K562 (cell line): ENCODE measurements around the gene EPB41L4A.

Experiments used
- BRCA1 ChIP-seq, 2 experiments: fragments of 450-650 bp in 1 of 2; sonication (generic) in 1 of 2; formaldehyde crosslinking in 1 of 2; IDR thresholded peaks; 2 replicates each; pipeline versions ENCODE4 v1.5.0 to v1.6.1; 2017 to 2020; ENCODE audit warnings: mild to moderate bottlenecking in 1 of 2, missing genetic modification reagents in 1 of 2
- CBFB ChIP-seq: sonication (generic); formaldehyde crosslinking; IDR thresholded peaks from 2 replicates; pipeline ENCODE4 v1.4.0; 2020; ENCODE audit warnings: mild to moderate bottlenecking, missing genetic modification reagents
- CREM ChIP-seq: IDR thresholded peaks from 2 replicates; pipeline ENCODE4 v1.6.1; 2014; ENCODE audit warnings: antibody characterized with exemption, low read depth
- ETV6 ChIP-seq, 3 experiments: fragments of 150-350 bp in 1 of 3; sonication (generic) in 1 of 3; formaldehyde crosslinking in 1 of 3; IDR thresholded peaks; 2 replicates each; pipeline versions ENCODE4 v1.6.1 to v1.8.0; 2014 to 2022; ENCODE audit warnings: borderline replicate concordance in 2 of 3, low read depth in 2 of 3, antibody characterized with exemption in 1 of 3, low read length in 1 of 3, mild to moderate bottlenecking in 1 of 3, missing genetic modification reagents in 1 of 3
- SPI1 ChIP-seq: IDR thresholded peaks from 2 replicates; pipeline ENCODE4 v1.6.1; 2011; ENCODE audit warnings: low read depth, low read length, control low read depth, borderline replicate concordance
- TARDBP ChIP-seq: fragments of 450-650 bp; IDR thresholded peaks from 2 replicates; pipeline ENCODE4 v1.6.1; 2016
- TF ChIP-seq, protein P1 (sequence below): fragments of 450-650 bp; IDR thresholded peaks from 2 replicates; pipeline ENCODE4 v1.6.1; 2016
- TF ChIP-seq, protein P2 (sequence below): fragments of 250-450 bp; sonication (Bioruptor Pico); IDR thresholded peaks from 2 replicates; pipeline ENCODE4 v1.8.0; 2022; ENCODE audit warnings: moderate library complexity, mild to moderate bottlenecking, inconsistent platforms

DNA sequence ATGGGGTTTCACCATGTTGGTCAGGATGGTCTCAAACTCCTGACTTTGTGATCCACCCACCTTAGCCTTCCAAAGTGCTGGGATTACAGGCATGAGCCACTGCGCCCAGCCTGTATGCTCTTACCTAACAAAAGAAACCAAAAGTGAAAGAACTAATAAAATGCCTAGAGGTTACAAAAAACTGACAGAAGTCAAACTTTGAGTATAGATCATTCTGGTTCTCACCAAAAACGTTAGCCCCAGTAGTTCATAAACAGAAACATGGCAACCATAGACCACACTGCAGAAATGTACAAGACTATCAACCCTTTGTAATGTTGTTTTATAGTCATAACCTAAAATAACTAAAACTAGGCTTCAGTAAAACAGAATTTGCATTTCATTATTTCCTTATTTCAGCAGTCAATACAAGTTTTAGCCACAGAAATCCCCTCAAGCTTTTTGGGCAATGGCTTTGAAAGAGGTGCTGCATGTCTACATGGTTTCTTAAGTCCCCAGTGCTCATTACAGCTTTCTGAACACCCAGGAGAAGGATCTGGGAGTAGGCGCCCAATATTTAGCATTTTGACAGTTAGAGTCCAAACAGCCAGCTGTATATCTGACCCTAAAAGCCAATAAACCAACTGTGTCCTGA is 72.5 kb downstream of the EPB41L4A start:
- no peak for TF ChIP-seq ETV6 (IDR thresholded peaks at IDR 0.05; ENCODE audit: borderline replicate concordance in 1 of 2, low read depth in 2 of 2, low read length in 1 of 2)
- TF ChIP-seq ETV6 (CRISPR knock-in tag; IDR thresholded peaks at IDR 0.05; ENCODE audit: borderline replicate concordance), result no peak
- no peak for TF ChIP-seq CREM
- TF ChIP-seq CBFB, result no peak
- TF ChIP-seq, protein P1, sequence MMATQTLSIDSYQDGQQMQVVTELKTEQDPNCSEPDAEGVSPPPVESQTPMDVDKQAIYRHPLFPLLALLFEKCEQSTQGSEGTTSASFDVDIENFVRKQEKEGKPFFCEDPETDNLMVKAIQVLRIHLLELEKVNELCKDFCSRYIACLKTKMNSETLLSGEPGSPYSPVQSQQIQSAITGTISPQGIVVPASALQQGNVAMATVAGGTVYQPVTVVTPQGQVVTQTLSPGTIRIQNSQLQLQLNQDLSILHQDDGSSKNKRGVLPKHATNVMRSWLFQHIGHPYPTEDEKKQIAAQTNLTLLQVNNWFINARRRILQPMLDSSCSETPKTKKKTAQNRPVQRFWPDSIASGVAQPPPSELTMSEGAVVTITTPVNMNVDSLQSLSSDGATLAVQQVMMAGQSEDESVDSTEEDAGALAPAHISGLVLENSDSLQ, result no peak
- no peak for TF ChIP-seq TARDBP
- TF ChIP-seq, protein P2, sequence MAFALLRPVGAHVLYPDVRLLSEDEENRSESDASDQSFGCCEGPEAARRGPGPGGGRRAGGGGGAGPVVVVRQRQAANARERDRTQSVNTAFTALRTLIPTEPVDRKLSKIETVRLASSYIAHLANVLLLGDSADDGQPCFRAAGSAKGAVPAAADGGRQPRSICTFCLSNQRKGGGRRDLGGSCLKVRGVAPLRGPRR (CRISPR knock-in tag), result no peak
- no peak for TF ChIP-seq BRCA1 (IDR thresholded peaks at IDR 0.05)
- TF ChIP-seq BRCA1 (CRISPR knock-in tag; IDR thresholded peaks at IDR 0.05), result no peak
- no peak for TF ChIP-seq SPI1
